ENCODE results near the gene HP.

Gene HP

GRCh38 chr16:72085002-72085401, 30.7 kb downstream of the HP start:
- no peak for DNase-seq (ENCODE audit: low spot score)

GRCh38 chr16:72091217-72091616, 36.9 kb downstream of the HP start:
- no peak for DNase-seq (ENCODE audit: low spot score)

GRCh38 chr16:72092832-72093447, 38.6 kb downstream of the HP start:
- no peak for DNase-seq (ENCODE audit: low spot score)

- DNase-seq (ENCODE audit: low spot score): peak; percentile 96
Measured at GRCh38 chr16:72093448-72094265, 39.4 kb downstream of the HP start, which contains the start of the genes DHX38 and TXNL4B. Gene DHX38, plus strand, starts transcription at chr16:72093847. Its CDS starts 2,311 bp downstream, at chr16:72096158. Gene TXNL4B, minus strand, starts transcription at chr16:72093620. Its CDS starts 2,871 bp downstream, at chr16:72090749.

- DNase-seq (ENCODE audit: low spot score): no peak
Measured at GRCh38 chr16:72094266-72094610, 39.9 kb downstream of the HP start.

- DNase-seq (ENCODE audit: low spot score): no peak
Measured at GRCh38 chr16:72098936-72099335, 44.6 kb downstream of the HP start.

GRCh38 chr16:72099377-72099818, 45.1 kb downstream of the HP start:
- no peak for DNase-seq (ENCODE audit: low spot score)

GRCh38 chr16:72101195-72101594, 46.9 kb downstream of the HP start:
- no peak for DNase-seq (ENCODE audit: low spot score)

GRCh38 chr16:72104905-72105304, 50.6 kb downstream of the HP start:
- DNase-seq (ENCODE audit: low spot score): no peak

- no peak for DNase-seq (ENCODE audit: low spot score)
Measured at GRCh38 chr16:72105978-72106377, 51.7 kb downstream of the HP start.

GRCh38 chr16:72107371-72107770, 53.1 kb downstream of the HP start:
- no peak for DNase-seq (ENCODE audit: low spot score)

GRCh38 chr16:72108353-72109102, 54.2 kb downstream of the HP start:
- DNase-seq (ENCODE audit: low spot score): no peak

- no peak for DNase-seq (ENCODE audit: low spot score)
Measured at GRCh38 chr16:72109300-72109699, 55.0 kb downstream of the HP start.

GRCh38 chr16:72109966-72110530, 55.7 kb downstream of the HP start:
- no peak for DNase-seq (ENCODE audit: low spot score)

Data from left forelimb (tissue), 1 donor.